Measurements from ENCODE around the gene RTN4RL1. TPM values are rescaled to one million over a fixed set of nuclear protein-coding genes. Genes with fewer than 3 reads are reported as not detected.

The RTN4RL1 gene
- total and polyA plus RNA-seq, 2 of the 13 experiments (the other 11 are each of a cell fraction or from before 2014, with no cell fraction given) = 0.01 TPM; not detected in 1

DNA sequence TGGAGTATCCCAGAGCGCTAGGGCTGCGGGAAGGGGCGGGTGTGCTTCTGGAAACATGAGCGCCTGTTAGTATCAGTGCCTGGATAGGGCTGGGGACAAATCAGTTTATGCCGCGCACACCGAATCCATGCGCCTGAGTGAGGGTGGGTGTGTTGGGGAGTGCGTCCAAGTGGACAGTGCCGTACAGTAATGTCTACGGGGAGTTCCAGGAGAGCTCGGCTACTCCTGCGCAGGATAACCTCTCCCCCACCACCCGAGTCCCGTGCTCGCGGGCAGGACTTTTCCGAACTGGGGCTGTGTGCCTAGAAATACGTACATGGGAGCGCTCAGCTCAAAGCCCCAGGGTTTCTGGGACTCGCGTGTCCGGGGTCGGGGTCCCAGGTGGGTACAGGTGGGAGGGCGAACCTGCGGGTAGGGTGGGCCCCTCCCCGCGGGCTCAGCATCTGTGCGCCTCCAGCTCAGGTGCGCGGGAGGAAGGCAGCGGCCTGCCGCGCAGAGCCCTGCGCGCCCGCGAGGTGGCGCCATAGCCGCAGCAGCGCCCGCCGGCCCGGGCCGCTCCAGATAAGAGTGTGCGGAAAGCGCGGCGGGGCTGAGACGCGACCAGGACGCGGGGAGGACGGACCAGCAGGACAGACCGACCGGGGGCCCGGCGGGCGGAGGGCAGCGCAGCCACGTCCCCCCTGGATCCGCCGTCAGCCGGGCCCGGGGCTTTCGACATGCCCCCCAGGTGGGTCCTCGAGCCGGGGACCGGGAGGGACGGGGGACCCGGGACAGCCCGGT is 29.6 kb upstream of the RTN4RL1 start, which contains the start of gene HIC1:
TSS of gene HIC1 (plus strand) at position 592 of the 780 bp plus-strand sequence. CDS start 1,588 bp downstream, outside the sequence.
- H3K4me2 ChIP-seq (ENCODE audit: low read depth, low read length) = peak within 1 kb of the TSS; percentile 80
- no peak for TF ChIP-seq NONO (IDR thresholded peaks at IDR 0.05)
- TF ChIP-seq NONO (CRISPR knock-in tag; conservative IDR thresholded peaks at IDR 0.05) = peak; percentile 65; the same call in 1 of the 2 replicates
- TF ChIP-seq, protein P1, sequence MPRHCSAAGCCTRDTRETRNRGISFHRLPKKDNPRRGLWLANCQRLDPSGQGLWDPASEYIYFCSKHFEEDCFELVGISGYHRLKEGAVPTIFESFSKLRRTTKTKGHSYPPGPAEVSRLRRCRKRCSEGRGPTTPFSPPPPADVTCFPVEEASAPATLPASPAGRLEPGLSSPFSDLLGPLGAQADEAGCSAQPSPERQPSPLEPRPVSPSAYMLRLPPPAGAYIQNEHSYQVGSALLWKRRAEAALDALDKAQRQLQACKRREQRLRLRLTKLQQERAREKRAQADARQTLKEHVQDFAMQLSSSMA (CRISPR knock-in tag; IDR thresholded peaks at IDR 0.05) = no peak
- TF ChIP-seq, protein P2, sequence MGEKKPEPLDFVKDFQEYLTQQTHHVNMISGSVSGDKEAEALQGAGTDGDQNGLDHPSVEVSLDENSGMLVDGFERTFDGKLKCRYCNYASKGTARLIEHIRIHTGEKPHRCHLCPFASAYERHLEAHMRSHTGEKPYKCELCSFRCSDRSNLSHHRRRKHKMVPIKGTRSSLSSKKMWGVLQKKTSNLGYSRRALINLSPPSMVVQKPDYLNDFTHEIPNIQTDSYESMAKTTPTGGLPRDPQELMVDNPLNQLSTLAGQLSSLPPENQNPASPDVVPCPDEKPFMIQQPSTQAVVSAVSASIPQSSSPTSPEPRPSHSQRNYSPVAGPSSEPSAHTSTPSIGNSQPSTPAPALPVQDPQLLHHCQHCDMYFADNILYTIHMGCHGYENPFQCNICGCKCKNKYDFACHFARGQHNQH (CRISPR knock-in tag; IDR thresholded peaks at IDR 0.05) = no peak
- TF ChIP-seq ZSCAN9 (CRISPR knock-in tag; IDR thresholded peaks at IDR 0.05; ENCODE audit: borderline replicate concordance) = no peak; the same call in 1 of the 2 replicates
- TF ChIP-seq EZH2 (conservative IDR thresholded peaks at IDR 0.05; ENCODE audit: low read depth, low read length) = no peak
- no peak for TF ChIP-seq MEF2D (CRISPR knock-in tag; IDR thresholded peaks at IDR 0.05)
- TF ChIP-seq ZBTB38 (CRISPR knock-in tag; IDR thresholded peaks at IDR 0.05) = no peak
- TF ChIP-seq, protein P3, sequence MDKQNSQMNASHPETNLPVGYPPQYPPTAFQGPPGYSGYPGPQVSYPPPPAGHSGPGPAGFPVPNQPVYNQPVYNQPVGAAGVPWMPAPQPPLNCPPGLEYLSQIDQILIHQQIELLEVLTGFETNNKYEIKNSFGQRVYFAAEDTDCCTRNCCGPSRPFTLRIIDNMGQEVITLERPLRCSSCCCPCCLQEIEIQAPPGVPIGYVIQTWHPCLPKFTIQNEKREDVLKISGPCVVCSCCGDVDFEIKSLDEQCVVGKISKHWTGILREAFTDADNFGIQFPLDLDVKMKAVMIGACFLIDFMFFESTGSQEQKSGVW (CRISPR knock-in tag; IDR thresholded peaks at IDR 0.05; ENCODE audit: borderline replicate concordance) = no peak
- TF ChIP-seq, protein P4, sequence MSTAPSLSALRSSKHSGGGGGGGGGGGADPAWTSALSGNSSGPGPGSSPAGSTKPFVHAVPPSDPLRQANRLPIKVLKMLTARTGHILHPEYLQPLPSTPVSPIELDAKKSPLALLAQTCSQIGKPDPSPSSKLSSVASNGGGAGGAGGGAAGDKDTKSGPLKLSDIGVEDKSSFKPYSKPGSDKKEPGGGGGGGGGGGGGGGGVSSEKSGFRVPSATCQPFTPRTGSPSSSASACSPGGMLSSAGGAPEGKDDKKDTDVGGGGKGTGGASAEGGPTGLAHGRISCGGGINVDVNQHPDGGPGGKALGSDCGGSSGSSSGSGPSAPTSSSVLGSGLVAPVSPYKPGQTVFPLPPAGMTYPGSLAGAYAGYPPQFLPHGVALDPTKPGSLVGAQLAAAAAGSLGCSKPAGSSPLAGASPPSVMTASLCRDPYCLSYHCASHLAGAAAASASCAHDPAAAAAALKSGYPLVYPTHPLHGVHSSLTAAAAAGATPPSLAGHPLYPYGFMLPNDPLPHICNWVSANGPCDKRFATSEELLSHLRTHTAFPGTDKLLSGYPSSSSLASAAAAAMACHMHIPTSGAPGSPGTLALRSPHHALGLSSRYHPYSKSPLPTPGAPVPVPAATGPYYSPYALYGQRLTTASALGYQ (CRISPR knock-in tag; IDR thresholded peaks at IDR 0.05) = no peak
- TF ChIP-seq ZNF790 (CRISPR knock-in tag; IDR thresholded peaks at IDR 0.05; ENCODE audit: borderline replicate concordance) = 0 out of 2 replicates have a peak, but pooled peaks have one; percentile 26
- no peak for TF ChIP-seq ATRX (CRISPR knock-in tag; IDR thresholded peaks at IDR 0.05; ENCODE audit: borderline replicate concordance)
- TF ChIP-seq CCDC6 (CRISPR knock-in tag; IDR thresholded peaks at IDR 0.05) = 0 out of 2 replicates have a peak, but pooled peaks have one; percentile 45
- no peak for TF ChIP-seq PHF8 (CRISPR knock-in tag; IDR thresholded peaks at IDR 0.05)
- TF ChIP-seq RXRA (CRISPR knock-in tag; IDR thresholded peaks at IDR 0.05) = 0 out of 2 replicates have a peak, but pooled peaks have one; percentile 18
- TF ChIP-seq, protein P5, sequence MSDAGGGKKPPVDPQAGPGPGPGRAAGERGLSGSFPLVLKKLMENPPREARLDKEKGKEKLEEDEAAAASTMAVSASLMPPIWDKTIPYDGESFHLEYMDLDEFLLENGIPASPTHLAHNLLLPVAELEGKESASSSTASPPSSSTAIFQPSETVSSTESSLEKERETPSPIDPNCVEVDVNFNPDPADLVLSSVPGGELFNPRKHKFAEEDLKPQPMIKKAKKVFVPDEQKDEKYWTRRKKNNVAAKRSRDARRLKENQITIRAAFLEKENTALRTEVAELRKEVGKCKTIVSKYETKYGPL (CRISPR knock-in tag; IDR thresholded peaks at IDR 0.05) = no peak
- TF ChIP-seq ZSCAN31 (CRISPR knock-in tag; IDR thresholded peaks at IDR 0.05; ENCODE audit: low read depth) = no peak

More for the DNA sequence above, 29.6 kb upstream of the RTN4RL1 start, which contains the start of gene HIC1:
- ChIA-PET CTCF (ENCODE audit: low intra/inter-chr PET ratio, low total read pairs) (interaction anchor here (1.1 to 3.8 kb wide), 2 partner anchors 189 to 190 kb away, joined by 3 to 37 read pairs; no protein-coding TSS in a partner anchor), POLR2A (interaction anchor here (0.6 to 1.5 kb wide), 3 partner anchors 190 to 387 kb away, joined by 3 to 7 read pairs (median 3); no protein-coding TSS in a partner anchor)
- FAIRE-seq (no peak), ATAC-seq (peak; percentile 78), DNase-seq (ENCODE audit: low spot score) (peak; percentile 24)
- H2AFZ ChIP-seq (ENCODE audit: low read length) = no peak within 1 kb of the TSS
- 32% methylated on average over 8 of the region's 72 CpGs for WGBS (ENCODE audit: low lambda C conversion rate)
- no peaks in the 10 kb centered on the region for H3K9me3 ChIP-seq (ENCODE audit: low read length)
- peaks cover 4 to 25% of the 10 kb centered on the region in 2 experiments; a peak in 4 of 5 replicates for H3K27me3 ChIP-seq (ENCODE audit: control insufficient read depth in 1 of 2, insufficient read depth in 2 of 2, low read length in 2 of 2)
- 0 out of 2 replicates have a peak within 1 kb of the TSS, but pooled peaks have one; percentile 22 for H3K9ac ChIP-seq (ENCODE audit: insufficient read depth, low read depth, low read length)
- no peaks in the 10 kb centered on the region for H3K79me2 ChIP-seq (ENCODE audit: insufficient read depth, low read length)
- H3K36me3 ChIP-seq (replicated peaks in 1 of 2; ENCODE audit: control insufficient read depth in 1 of 2, insufficient read depth in 2 of 2, low read length in 2 of 2) = no peaks in the 10 kb centered on the region
- peak within 1 kb of the TSS; percentile 64 to 76 (median 65) for H3K4me3 ChIP-seq (replicated peaks in 1 of 3; ENCODE audit: insufficient read depth in 1 of 3, low read depth in 2 of 3, low read length in 3 of 3)
- in situ Hi-C loops (cut with HindIII; ENCODE audit: extremely low pct_ligation_motif_present, low pct_unique_long_range_greater_than_20kb) (no loop called here), intact Hi-C loops (cut with micrococcal nuclease; ENCODE audit: unreplicated experiment) (loop anchor here (1.0 kb wide), 1 partner anchor 190 kb away; no protein-coding TSS in a partner anchor)
- H3K4me1 ChIP-seq (ENCODE audit: insufficient read depth, low read length) = peaks cover 25% of the 10 kb centered on the region
- H4K20me1 ChIP-seq (ENCODE audit: insufficient read depth, low read length) = peaks cover 20% of the 10 kb centered on the region; the same call in 1 of the 2 replicates
- no TSS peak for BruUV-seq (replicated peaks)
- no peak within 1 kb of the TSS for H3K27ac ChIP-seq (ENCODE audit: extremely low read length, insufficient read depth, low read length)

Data from HepG2 (cell line).